ENCODE results near the gene SYNDIG1.

The SYNDIG1 gene

GRCh38 chr20:24657196-24657595 is 187.8 kb downstream of the SYNDIG1 start:
- ChIA-PET POLR2A (no interaction called here), CTCF (no interaction called here)
- no peak for DNase-seq (ENCODE audit: extremely low spot score)
- TF ChIP-seq CTCF (IDR thresholded peaks at IDR 0.05; ENCODE audit: control extremely low read depth, extremely low read depth, low read depth, missing control alignments) = no peak

- DNase-seq (ENCODE audit: extremely low spot score) = no peak
- no peak for TF ChIP-seq CTCF (IDR thresholded peaks at IDR 0.05; ENCODE audit: control extremely low read depth, extremely low read depth, low read depth, missing control alignments)
- CTCF ChIA-PET = no interaction called here
- POLR2A ChIA-PET = no interaction called here
Measured at GRCh38 chr20:24657878-24658620, 188.6 kb downstream of the SYNDIG1 start.

- POLR2A ChIA-PET = no interaction called here
- DNase-seq (ENCODE audit: extremely low spot score) = no peak
- CTCF ChIA-PET = no interaction called here
- no peak for TF ChIP-seq CTCF (IDR thresholded peaks at IDR 0.05; ENCODE audit: control extremely low read depth, extremely low read depth, low read depth, missing control alignments)
Measured at GRCh38 chr20:24658920-24659660, 189.7 kb downstream of the SYNDIG1 start.

- DNase-seq (ENCODE audit: extremely low spot score) = no peak
- CTCF ChIA-PET = no interaction called here
- no peak for TF ChIP-seq CTCF (IDR thresholded peaks at IDR 0.05; ENCODE audit: control extremely low read depth, extremely low read depth, low read depth, missing control alignments)
- POLR2A ChIA-PET = no interaction called here
Measured at GRCh38 chr20:24659835-24660234, 190.4 kb downstream of the SYNDIG1 start.

- TF ChIP-seq CTCF (IDR thresholded peaks at IDR 0.05; ENCODE audit: control extremely low read depth, extremely low read depth, low read depth, missing control alignments) = no peak
- ChIA-PET CTCF (no interaction called here), POLR2A (no interaction called here)
- no peak for DNase-seq (ENCODE audit: extremely low spot score)
Measured at GRCh38 chr20:24660651-24661050, 191.2 kb downstream of the SYNDIG1 start.

GRCh38 chr20:24661255-24661654 is 191.8 kb downstream of the SYNDIG1 start:
- ChIA-PET POLR2A (no interaction called here), CTCF (no interaction called here)
- no peak for TF ChIP-seq CTCF (IDR thresholded peaks at IDR 0.05; ENCODE audit: control extremely low read depth, extremely low read depth, low read depth, missing control alignments)
- no peak for DNase-seq (ENCODE audit: extremely low spot score)

Data from GM10248 (cell line).